Mesodermal cell (in vitro differentiated cells): ENCODE results near the gene NXNL1.
A peak's percentile ranks its signal among the peaks of the same experiment; 100 is the strongest.

ENCODE experiments used
- H3K27ac ChIP-seq: 2 replicates; pipeline ENCODE4 v1.7.0; 2013; ENCODE audit warnings: mild to moderate bottlenecking, low read depth, low read length, moderate library complexity; ENCODE audit not compliant: severe bottlenecking
- H3K36me3 ChIP-seq: 2 replicates; pipeline ENCODE4 v1.7.1; 2013; ENCODE audit warnings: mild to moderate bottlenecking, low read length, moderate library complexity; ENCODE audit not compliant: control insufficient read depth, insufficient read depth
- H3K4me1 ChIP-seq: one replicate; pipeline ENCODE4 v1.7.1; 2013; ENCODE audit warnings: mild to moderate bottlenecking, low read length; ENCODE audit not compliant: insufficient read depth, control insufficient read depth, poor library complexity, severe bottlenecking
- H3K4me3 ChIP-seq: 2 replicates; pipeline ENCODE4 v1.7.0; 2013; ENCODE audit warnings: low read length, control low read depth, mild to moderate bottlenecking; ENCODE audit not compliant: insufficient read depth, poor library complexity, severe bottlenecking; ENCODE audit errors: extremely low read depth
- H3K9me3 ChIP-seq: 2 replicates; pipeline ENCODE4 v1.7.1; 2013; ENCODE audit warnings: mild to moderate bottlenecking, low read length, moderate library complexity; ENCODE audit not compliant: control insufficient read depth
- WGBS, 2 experiments: methylation state at CpG; one replicate each; pipeline ENCODE4 v1.1.5; 2013; ENCODE audit warnings: missing lambda C conversion rate in 2 of 2; ENCODE audit not compliant: insufficient coverage in 2 of 2; 5-methylcytosine and 5-hydroxymethylcytosine counted together

NXNL1 gene

GRCh38 chr19:17451820-17452219 lies 8.9 kb downstream of the NXNL1 start:
- H3K27ac ChIP-seq: no peak overlapping the region
- no peaks in the 10 kb centered on the region for H3K36me3 ChIP-seq
- 93 to 100% methylated on average over 1 to 2 of the region's 4 CpGs for WGBS, 2 experiments
- H3K9me3 ChIP-seq: no peaks in the 10 kb centered on the region
- no peak overlapping the region for H3K4me3 ChIP-seq
- H3K4me1 ChIP-seq: no peaks in the 10 kb centered on the region

GRCh38 chr19:17450264-17451075 lies 10.3 kb downstream of the NXNL1 start:
- Histone ChIP-seq H3K27ac (no peak overlapping the region), H3K36me3 (no peaks in the 10 kb centered on the region), H3K4me1 (no peaks in the 10 kb centered on the region), H3K4me3 (no peak overlapping the region), H3K9me3 (no peaks in the 10 kb centered on the region)
- 77 to 90% methylated on average over 5 to 7 of the region's 8 CpGs for WGBS, 2 experiments

- 2 to 4% methylated on average over 55 to 56 of the region's 81 CpGs for WGBS, 2 experiments
- Histone ChIP-seq H3K4me3 (peak within 1 kb of the TSS; percentile 42), H3K27ac (no peak within 1 kb of the TSS), H3K9me3 (no peaks in the 10 kb centered on the region), H3K36me3 (no peaks in the 10 kb centered on the region), H3K4me1 (no peaks in the 10 kb centered on the region)
Observed at GRCh38 chr19:17448131-17448967, 12.4 kb downstream of the NXNL1 start, which contains the start of gene TMEM221. TMEM221 (minus strand) TSS chr19:17448668; CDS start chr19:17448462, 206 bp downstream.

GRCh38 chr19:17447704-17448130 lies 13.0 kb downstream of the NXNL1 start:
- Histone ChIP-seq H3K27ac (no peak overlapping the region), H3K36me3 (no peaks in the 10 kb centered on the region), H3K4me3 (peak overlapping the region; percentile 42), H3K4me1 (no peaks in the 10 kb centered on the region), H3K9me3 (no peaks in the 10 kb centered on the region)
- WGBS, 2 experiments: 34 to 100% methylated on average over 2 to 5 of the region's 5 CpGs

GRCh38 chr19:17445526-17446165 lies 15.1 kb downstream of the NXNL1 start:
- no peaks in the 10 kb centered on the region for H3K9me3 ChIP-seq
- H3K27ac ChIP-seq: no peak overlapping the region
- no peaks in the 10 kb centered on the region for H3K36me3 ChIP-seq
- H3K4me3 ChIP-seq: no peak overlapping the region
- WGBS, 2 experiments: 83 to 94% methylated on average over 1 of the region's 1 CpG
- no peaks in the 10 kb centered on the region for H3K4me1 ChIP-seq

- no peak overlapping the region for H3K27ac ChIP-seq
- 40 to 60% methylated on average over 4 to 7 of the region's 8 CpGs for WGBS, 2 experiments
- H3K9me3 ChIP-seq: no peaks in the 10 kb centered on the region
Observed at GRCh38 chr19:17441241-17442021, 19.3 kb downstream of the NXNL1 start.

GRCh38 chr19:17436874-17437267 lies 23.9 kb downstream of the NXNL1 start:
- H3K4me1 ChIP-seq: no peaks in the 10 kb centered on the region
- no peak overlapping the region for H3K4me3 ChIP-seq
- H3K36me3 ChIP-seq: no peaks in the 10 kb centered on the region
- WGBS, 2 experiments: 75 to 87% methylated on average over 4 to 5 of the region's 7 CpGs
- H3K27ac ChIP-seq: no peak overlapping the region
- H3K9me3 ChIP-seq: no peaks in the 10 kb centered on the region

More at GRCh38 chr19:17441241-17442021, 19.3 kb downstream of the NXNL1 start:
- no peak overlapping the region for H3K4me3 ChIP-seq
- H3K36me3 ChIP-seq: no peaks in the 10 kb centered on the region
- no peaks in the 10 kb centered on the region for H3K4me1 ChIP-seq

- H3K4me3 ChIP-seq: no peak overlapping the region
- no peaks in the 10 kb centered on the region for H3K9me3 ChIP-seq
- H3K27ac ChIP-seq: no peak overlapping the region
- WGBS, 2 experiments: 94 to 97% methylated on average over 20 to 24 of the region's 25 CpGs
- H3K36me3 ChIP-seq: no peaks in the 10 kb centered on the region
- no peaks in the 10 kb centered on the region for H3K4me1 ChIP-seq
Observed at GRCh38 chr19:17436094-17436873, 24.4 kb downstream of the NXNL1 start.

- Histone ChIP-seq H3K4me3 (no peak overlapping the region), H3K9me3 (no peaks in the 10 kb centered on the region), H3K36me3 (no peaks in the 10 kb centered on the region), H3K4me1 (no peaks in the 10 kb centered on the region), H3K27ac (no peak overlapping the region)
- WGBS, 2 experiments: 78 to 93% methylated on average over 1 to 3 of the region's 7 CpGs
Observed at GRCh38 chr19:17435218-17435617, 25.5 kb downstream of the NXNL1 start.
